ENCODE measurements around the gene XPR1.

DNA sequence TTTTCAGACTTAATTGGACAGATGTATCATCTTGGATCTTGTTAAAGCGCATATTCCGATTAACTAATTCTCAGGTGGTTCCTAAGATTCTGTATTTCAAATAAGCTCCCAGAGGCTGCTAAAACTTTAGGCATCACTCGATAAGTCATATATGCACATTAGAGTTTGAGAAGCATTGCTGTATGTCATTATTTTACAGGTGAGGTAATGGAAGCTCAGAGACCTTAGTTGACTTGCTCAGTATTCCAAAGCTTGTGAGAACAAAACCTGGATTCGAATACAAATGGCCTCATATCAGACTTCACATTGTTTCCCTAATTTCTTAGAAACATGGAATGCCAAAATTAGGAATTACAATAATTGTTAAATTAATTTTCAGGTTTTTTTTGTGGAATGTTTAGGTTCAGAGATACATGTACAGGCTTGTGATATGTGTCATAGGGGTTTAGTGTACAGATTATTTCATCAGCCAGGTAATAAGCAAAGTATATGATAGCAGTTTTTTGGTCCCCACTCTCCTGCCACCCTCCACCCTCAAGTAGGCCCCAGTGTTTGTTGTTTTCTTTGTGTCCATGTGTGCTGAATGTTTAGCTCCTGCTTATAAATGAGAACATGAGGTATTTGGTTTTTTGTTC is 96.8 kb downstream of the XPR1 start:
- TF ChIP-seq, protein P1, sequence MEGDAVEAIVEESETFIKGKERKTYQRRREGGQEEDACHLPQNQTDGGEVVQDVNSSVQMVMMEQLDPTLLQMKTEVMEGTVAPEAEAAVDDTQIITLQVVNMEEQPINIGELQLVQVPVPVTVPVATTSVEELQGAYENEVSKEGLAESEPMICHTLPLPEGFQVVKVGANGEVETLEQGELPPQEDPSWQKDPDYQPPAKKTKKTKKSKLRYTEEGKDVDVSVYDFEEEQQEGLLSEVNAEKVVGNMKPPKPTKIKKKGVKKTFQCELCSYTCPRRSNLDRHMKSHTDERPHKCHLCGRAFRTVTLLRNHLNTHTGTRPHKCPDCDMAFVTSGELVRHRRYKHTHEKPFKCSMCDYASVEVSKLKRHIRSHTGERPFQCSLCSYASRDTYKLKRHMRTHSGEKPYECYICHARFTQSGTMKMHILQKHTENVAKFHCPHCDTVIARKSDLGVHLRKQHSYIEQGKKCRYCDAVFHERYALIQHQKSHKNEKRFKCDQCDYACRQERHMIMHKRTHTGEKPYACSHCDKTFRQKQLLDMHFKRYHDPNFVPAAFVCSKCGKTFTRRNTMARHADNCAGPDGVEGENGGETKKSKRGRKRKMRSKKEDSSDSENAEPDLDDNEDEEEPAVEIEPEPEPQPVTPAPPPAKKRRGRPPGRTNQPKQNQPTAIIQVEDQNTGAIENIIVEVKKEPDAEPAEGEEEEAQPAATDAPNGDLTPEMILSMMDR (optimal IDR thresholded peaks at IDR 0.05 in 1 of 3, IDR thresholded peaks at IDR 0.05 in 1 of 3, conservative IDR thresholded peaks at IDR 0.05 in 1 of 3; ENCODE audit: extremely low read depth in 1 of 3, insufficient read depth in 2 of 3, low read length in 3 of 3) = no peak
- no peak for TF ChIP-seq EZH2 (IDR thresholded peaks at IDR 0.05; ENCODE audit: low read length)

Measured in keratinocyte (primary cell).